Measurements from ENCODE around the gene SSX2IP. TPM values are rescaled to one million over a fixed set of nuclear protein-coding genes. Genes with fewer than 3 reads are reported as not detected.

SSX2IP gene
- total and polyA plus RNA-seq, 9 of the 15 experiments (the other 6 are each of a cell fraction or from before 2014, with no cell fraction given): 20.6 to 96.7 (median 61.7) TPM

- no peaks in the 10 kb centered on the region for H3K36me3 ChIP-seq (ENCODE audit: control insufficient read depth, insufficient read depth, low read length)
- H3K27ac ChIP-seq (ENCODE audit: extremely low read depth, low read depth, low read length): peak overlapping the region; percentile 57; the same call in 2 of the 3 replicates
- whole genome bisulfite sequencing (ENCODE audit: insufficient coverage, low coverage, missing lambda C conversion rate): 17% methylated on average over 2 of the region's 2 CpGs
- H3K79me2 ChIP-seq (ENCODE audit: control insufficient read depth, insufficient read depth, low read length): no peaks in the 10 kb centered on the region
- ChIA-PET CTCF (ENCODE audit: low intra/inter-chr PET ratio) (no interaction called here), POLR2A (interaction anchor here (1.0 to 1.1 kb wide), 2 partner anchors 10 to 25 kb away, joined by 3 to 4 read pairs; no protein-coding TSS in a partner anchor)
- peaks cover 12 to 29% of the 10 kb centered on the region in 2 experiments; a peak in 4 of 5 replicates for H3K4me1 ChIP-seq (replicated peaks in 1 of 2; ENCODE audit: control insufficient read depth in 2 of 2, insufficient read depth in 2 of 2, low read length in 2 of 2)
- H3K9me1 ChIP-seq (ENCODE audit: control insufficient read depth, insufficient read depth, low read length): no peaks in the 10 kb centered on the region
- H3K9ac ChIP-seq (ENCODE audit: insufficient read depth in 1 of 2, low read depth in 2 of 2, low read length in 2 of 2): no peak overlapping the region
- H3K4me2 ChIP-seq (ENCODE audit: insufficient read depth, low read length): peak overlapping the region; percentile 39; the same call in 1 of the 2 replicates
- DNase-seq (ENCODE audit: extremely low read depth in 1 of 4, low spot score in 3 of 4) (peak; percentile 18 to 59 (median 29)), ATAC-seq (peak; percentile 54), FAIRE-seq (peak; percentile 78)
- in situ Hi-C loops (cut with MboI) (no loop called here), intact Hi-C loops (cut with micrococcal nuclease) (no loop called here)
- H4K20me1 ChIP-seq (replicated peaks; ENCODE audit: control insufficient read depth, insufficient read depth, low read length): no peaks in the 10 kb centered on the region
- no peaks in the 10 kb centered on the region for H3K9me3 ChIP-seq (replicated peaks; ENCODE audit: control insufficient read depth, insufficient read depth, low read depth, low read length)
- no peaks in the 10 kb centered on the region for H3K27me3 ChIP-seq (ENCODE audit: control insufficient read depth in 2 of 2, insufficient read depth in 2 of 2, low read length in 2 of 2)
- peak overlapping the region; percentile 48 for H2AFZ ChIP-seq (ENCODE audit: low read depth, low read length)
- BruUV-seq (replicated peaks): no TSS peak
- H3K4me3 ChIP-seq: no peak overlapping the region
- TF ChIP-seq BACH1 (tag; IDR thresholded peaks at IDR 0.05): no peak
- TF ChIP-seq MYC (IDR thresholded peaks at IDR 0.05; ENCODE audit: low read depth, low read length): no peak
- no peak for TF ChIP-seq MYC (CRISPR knock-in tag; IDR thresholded peaks at IDR 0.05; ENCODE audit: borderline replicate concordance, low read depth)
- TF ChIP-seq BHLHE40 (IDR thresholded peaks at IDR 0.05; ENCODE audit: low read length): no peak
- TF ChIP-seq FOS (IDR thresholded peaks at IDR 0.05; ENCODE audit: extremely low read depth, insufficient read length): no peak
- TF ChIP-seq SMAD3 (CRISPR knock-in tag; conservative IDR thresholded peaks at IDR 0.05): no peak
- no peak for TF ChIP-seq SAFB2 (IDR thresholded peaks at IDR 0.05; ENCODE audit: borderline replicate concordance, low read depth, low read length, severe bottlenecking)
- TF ChIP-seq MAFK (IDR thresholded peaks at IDR 0.05; ENCODE audit: low read length): no peak; the same call in 1 of the 2 replicates
- TF ChIP-seq DPF2 (IDR thresholded peaks at IDR 0.05): peak; percentile 58; the same call in 1 of the 2 replicates
- no peak for TF ChIP-seq HMGN3 (IDR thresholded peaks at IDR 0.05; ENCODE audit: borderline replicate concordance, extremely low read depth, insufficient read length, low read depth, low read length)
- TF ChIP-seq RNF2 (IDR thresholded peaks at IDR 0.05): no peak
- TF ChIP-seq ZNF316 (IDR thresholded peaks at IDR 0.05): peak; percentile 25; the same call in 1 of the 2 replicates
- peak; percentile 44; the same call in 1 of the 2 replicates for TF ChIP-seq JUN (IDR thresholded peaks at IDR 0.05; ENCODE audit: borderline replicate concordance, low read depth, low read length)
- no peak for TF ChIP-seq JUN (CRISPR knock-in tag; IDR thresholded peaks at IDR 0.05; ENCODE audit: borderline replicate concordance)
- TF ChIP-seq ARID1B (IDR thresholded peaks at IDR 0.05): peak; percentile 40; the same call in 1 of the 2 replicates
- TF ChIP-seq, protein P1, sequence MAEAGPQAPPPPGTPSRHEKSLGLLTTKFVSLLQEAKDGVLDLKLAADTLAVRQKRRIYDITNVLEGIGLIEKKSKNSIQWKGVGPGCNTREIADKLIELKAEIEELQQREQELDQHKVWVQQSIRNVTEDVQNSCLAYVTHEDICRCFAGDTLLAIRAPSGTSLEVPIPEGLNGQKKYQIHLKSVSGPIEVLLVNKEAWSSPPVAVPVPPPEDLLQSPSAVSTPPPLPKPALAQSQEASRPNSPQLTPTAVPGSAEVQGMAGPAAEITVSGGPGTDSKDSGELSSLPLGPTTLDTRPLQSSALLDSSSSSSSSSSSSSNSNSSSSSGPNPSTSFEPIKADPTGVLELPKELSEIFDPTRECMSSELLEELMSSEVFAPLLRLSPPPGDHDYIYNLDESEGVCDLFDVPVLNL (CRISPR knock-in tag; IDR thresholded peaks at IDR 0.05; ENCODE audit: low read depth): no peak
- no peak for TF ChIP-seq CTBP1 (IDR thresholded peaks at IDR 0.05; ENCODE audit: borderline replicate concordance)
- TF ChIP-seq, protein P2, sequence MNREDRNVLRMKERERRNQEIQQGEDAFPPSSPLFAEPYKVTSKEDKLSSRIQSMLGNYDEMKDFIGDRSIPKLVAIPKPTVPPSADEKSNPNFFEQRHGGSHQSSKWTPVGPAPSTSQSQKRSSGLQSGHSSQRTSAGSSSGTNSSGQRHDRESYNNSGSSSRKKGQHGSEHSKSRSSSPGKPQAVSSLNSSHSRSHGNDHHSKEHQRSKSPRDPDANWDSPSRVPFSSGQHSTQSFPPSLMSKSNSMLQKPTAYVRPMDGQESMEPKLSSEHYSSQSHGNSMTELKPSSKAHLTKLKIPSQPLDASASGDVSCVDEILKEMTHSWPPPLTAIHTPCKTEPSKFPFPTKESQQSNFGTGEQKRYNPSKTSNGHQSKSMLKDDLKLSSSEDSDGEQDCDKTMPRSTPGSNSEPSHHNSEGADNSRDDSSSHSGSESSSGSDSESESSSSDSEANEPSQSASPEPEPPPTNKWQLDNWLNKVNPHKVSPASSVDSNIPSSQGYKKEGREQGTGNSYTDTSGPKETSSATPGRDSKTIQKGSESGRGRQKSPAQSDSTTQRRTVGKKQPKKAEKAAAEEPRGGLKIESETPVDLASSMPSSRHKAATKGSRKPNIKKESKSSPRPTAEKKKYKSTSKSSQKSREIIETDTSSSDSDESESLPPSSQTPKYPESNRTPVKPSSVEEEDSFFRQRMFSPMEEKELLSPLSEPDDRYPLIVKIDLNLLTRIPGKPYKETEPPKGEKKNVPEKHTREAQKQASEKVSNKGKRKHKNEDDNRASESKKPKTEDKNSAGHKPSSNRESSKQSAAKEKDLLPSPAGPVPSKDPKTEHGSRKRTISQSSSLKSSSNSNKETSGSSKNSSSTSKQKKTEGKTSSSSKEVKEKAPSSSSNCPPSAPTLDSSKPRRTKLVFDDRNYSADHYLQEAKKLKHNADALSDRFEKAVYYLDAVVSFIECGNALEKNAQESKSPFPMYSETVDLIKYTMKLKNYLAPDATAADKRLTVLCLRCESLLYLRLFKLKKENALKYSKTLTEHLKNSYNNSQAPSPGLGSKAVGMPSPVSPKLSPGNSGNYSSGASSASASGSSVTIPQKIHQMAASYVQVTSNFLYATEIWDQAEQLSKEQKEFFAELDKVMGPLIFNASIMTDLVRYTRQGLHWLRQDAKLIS (CRISPR knock-in tag; IDR thresholded peaks at IDR 0.05): 0 out of 2 replicates have a peak, but pooled peaks have one; percentile 12
These were observed 8.2 kb upstream of the SSX2IP start for GRCh38 chr1:84698151-84699110.

Measured in K562 (cell line).